Mammary epithelial cell (primary cell): ENCODE data around the gene ATR.

Experiments used
- EZH2 ChIP-seq: IDR thresholded peaks from 2 replicates; pipeline ENCODE4 v1.6.1; 2012; ENCODE audit warnings: low read length, inconsistent platforms, borderline replicate concordance
- TF ChIP-seq, protein P1 (sequence below), 2 donors: IDR thresholded peaks in 1 of 2; conservative IDR thresholded peaks in 1 of 2; 2 replicates each; pipeline ENCODE4 v1.5.1; 2011 to 2012; ENCODE audit warnings: inconsistent platforms in 2 of 2, low read length in 2 of 2, mild to moderate bottlenecking in 2 of 2, control low read depth in 1 of 2, low read depth in 1 of 2; ENCODE audit not compliant: insufficient read depth in 1 of 2; ENCODE audit errors: extremely low read depth in 1 of 2

DNA sequence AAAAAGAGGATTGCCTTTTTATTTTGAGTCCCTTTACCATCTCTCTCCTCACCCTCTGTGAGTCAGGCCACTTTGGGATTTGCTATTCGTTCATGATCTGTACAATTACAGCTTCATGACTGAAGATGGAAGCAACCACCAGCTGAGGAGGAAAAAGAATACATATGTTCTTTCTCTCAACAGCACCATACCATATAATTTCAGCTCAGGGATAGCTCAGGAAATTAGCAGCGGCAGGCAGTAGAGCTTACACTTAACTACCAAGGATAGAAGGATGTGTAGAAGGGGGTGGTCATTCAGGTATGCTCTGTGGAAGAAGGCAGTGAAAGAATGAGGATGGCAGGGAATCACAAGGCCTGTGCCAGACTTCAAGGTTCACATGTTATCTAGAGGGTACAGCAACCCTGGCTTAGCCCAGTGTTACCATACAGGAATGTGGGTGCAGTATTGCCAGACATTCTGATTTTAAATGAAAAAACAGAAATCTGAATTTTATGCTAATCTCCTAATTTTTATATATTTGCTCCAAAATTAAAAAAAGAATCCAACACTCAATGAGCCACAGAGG, 35.6 kb upstream of the ATR start:
- TF ChIP-seq, protein P1, sequence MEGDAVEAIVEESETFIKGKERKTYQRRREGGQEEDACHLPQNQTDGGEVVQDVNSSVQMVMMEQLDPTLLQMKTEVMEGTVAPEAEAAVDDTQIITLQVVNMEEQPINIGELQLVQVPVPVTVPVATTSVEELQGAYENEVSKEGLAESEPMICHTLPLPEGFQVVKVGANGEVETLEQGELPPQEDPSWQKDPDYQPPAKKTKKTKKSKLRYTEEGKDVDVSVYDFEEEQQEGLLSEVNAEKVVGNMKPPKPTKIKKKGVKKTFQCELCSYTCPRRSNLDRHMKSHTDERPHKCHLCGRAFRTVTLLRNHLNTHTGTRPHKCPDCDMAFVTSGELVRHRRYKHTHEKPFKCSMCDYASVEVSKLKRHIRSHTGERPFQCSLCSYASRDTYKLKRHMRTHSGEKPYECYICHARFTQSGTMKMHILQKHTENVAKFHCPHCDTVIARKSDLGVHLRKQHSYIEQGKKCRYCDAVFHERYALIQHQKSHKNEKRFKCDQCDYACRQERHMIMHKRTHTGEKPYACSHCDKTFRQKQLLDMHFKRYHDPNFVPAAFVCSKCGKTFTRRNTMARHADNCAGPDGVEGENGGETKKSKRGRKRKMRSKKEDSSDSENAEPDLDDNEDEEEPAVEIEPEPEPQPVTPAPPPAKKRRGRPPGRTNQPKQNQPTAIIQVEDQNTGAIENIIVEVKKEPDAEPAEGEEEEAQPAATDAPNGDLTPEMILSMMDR (conservative IDR thresholded peaks at IDR 0.05 in 1 of 2, IDR thresholded peaks at IDR 0.05 in 1 of 2; ENCODE audit: extremely low read depth in 1 of 2, insufficient read depth in 1 of 2, low read depth in 1 of 2, low read length in 2 of 2): no peak
- TF ChIP-seq EZH2: no peak
